CD14-positive monocyte (primary cell): ENCODE data around the gene SMNDC1. TPM values are rescaled to one million over a fixed set of nuclear protein-coding genes. Genes with fewer than 3 reads are reported as not detected.

Source experiments
- DNase-seq, 3 donors: peaks; one replicate each; pipeline ENCODE4 v3.0.0-alpha.2; 2011 to 2022
- H2AFZ ChIP-seq: 2 replicates; pipeline ENCODE4 v1.6.0; 2012; ENCODE audit warnings: mild to moderate bottlenecking, low read depth, low read length, inconsistent platforms; ENCODE audit not compliant: insufficient read depth, poor library complexity, severe bottlenecking
- H3K27ac ChIP-seq, 2 donors: 1 replicate in 1 of 2; 2 replicates in 1 of 2; pipeline ENCODE4 v1.5.1; 2012 to 2013; ENCODE audit warnings: low read length in 2 of 2, control low read depth in 1 of 2, inconsistent platforms in 1 of 2, low read depth in 1 of 2, mild to moderate bottlenecking in 1 of 2
- H3K27me3 ChIP-seq, 2 donors: one replicate each; pipeline versions ENCODE4 v1.6.0 to v1.6.1; 2011 to 2013; ENCODE audit warnings: low read length in 2 of 2; ENCODE audit not compliant: control insufficient read depth in 2 of 2, insufficient read depth in 2 of 2
- H3K36me3 ChIP-seq, 2 donors: replicated peaks in 1 of 2; 1 replicate in 1 of 2; 2 replicates in 1 of 2; pipeline versions ENCODE4 v1.5.1 to v1.6.1; 2012 to 2013; ENCODE audit warnings: low read length in 2 of 2, control low read depth in 1 of 2, inconsistent platforms in 1 of 2, mild to moderate bottlenecking in 1 of 2; ENCODE audit not compliant: insufficient read depth in 2 of 2, control insufficient read depth in 1 of 2
- H3K4me1 ChIP-seq, 2 donors: 1 replicate in 1 of 2; 2 replicates in 1 of 2; pipeline versions ENCODE4 v1.5.1 to v1.6.1; 2012 to 2013; ENCODE audit warnings: low read length in 2 of 2, control low read depth in 1 of 2, inconsistent platforms in 1 of 2, mild to moderate bottlenecking in 1 of 2, moderate library complexity in 1 of 2; ENCODE audit not compliant: insufficient read depth in 2 of 2, control insufficient read depth in 1 of 2
- H3K4me2 ChIP-seq: replicated peaks from 2 replicates; pipeline ENCODE3; 2012; ENCODE audit warnings: low read length, moderate library complexity, mild to moderate bottlenecking; ENCODE audit not compliant: poor library complexity, severe bottlenecking; ENCODE audit errors: extremely low read depth
- H3K4me3 ChIP-seq, 3 experiments: fragments of 200-600 bp in 1 of 3; sonication (generic) in 1 of 3; replicated peaks in 1 of 3; 1 replicate in 2 of 3; 2 replicates in 1 of 3; pipeline ENCODE4 v1.5.1; 2011 to 2013; ENCODE audit warnings: low read length in 3 of 3, mild to moderate bottlenecking in 3 of 3, control low read depth in 2 of 3, low read depth in 2 of 3, inconsistent platforms in 1 of 3, moderate library complexity in 1 of 3
- H3K79me2 ChIP-seq: 2 replicates; pipeline ENCODE4 v1.6.0; 2012; ENCODE audit warnings: mild to moderate bottlenecking, control low read depth, inconsistent platforms, low read length, moderate library complexity; ENCODE audit not compliant: insufficient read depth
- H3K9ac ChIP-seq: 2 replicates; pipeline ENCODE4 v1.6.0; 2017; ENCODE audit warnings: low read length, mild to moderate bottlenecking; ENCODE audit not compliant: insufficient read depth, poor library complexity, severe bottlenecking
- H3K9me3 ChIP-seq, 2 donors: replicated peaks in 1 of 2; 1 replicate in 1 of 2; 2 replicates in 1 of 2; pipeline versions ENCODE4 v1.5.1 to v1.6.1; 2012 to 2013; ENCODE audit warnings: low read length in 2 of 2, control low read depth in 1 of 2; ENCODE audit not compliant: control insufficient read depth in 1 of 2, insufficient read depth in 1 of 2
- H4K20me1 ChIP-seq: 2 replicates; pipeline ENCODE4 v1.6.0; 2012; ENCODE audit warnings: mild to moderate bottlenecking, low read length, control low read depth, moderate library complexity; ENCODE audit not compliant: insufficient read depth
- H3K27ac Mint-ChIP-seq, 7 donors: one replicate each; pipeline ENCODE4 v1.8.0; 2020; ENCODE audit warnings: mild to moderate bottlenecking in 7 of 7, mixed read lengths in 7 of 7, moderate library complexity in 6 of 7, inconsistent platforms in 2 of 7
- H3K27me3 Mint-ChIP-seq, 3 donors: one replicate each; pipeline ENCODE4 v1.8.0; 2021 to 2022; ENCODE audit warnings: low read depth in 3 of 3, mild to moderate bottlenecking in 3 of 3, mixed read lengths in 3 of 3, moderate library complexity in 3 of 3, inconsistent platforms in 1 of 3
- H3K36me3 Mint-ChIP-seq, 2 donors: one replicate each; pipeline ENCODE4 v1.8.0; 2020; ENCODE audit warnings: mixed read lengths in 2 of 2, inconsistent platforms in 1 of 2, mild to moderate bottlenecking in 1 of 2
- H3K4me1 Mint-ChIP-seq: one replicate; pipeline ENCODE4 v1.8.0; 2020; ENCODE audit warnings: mild to moderate bottlenecking, mixed read lengths
- H3K4me3 Mint-ChIP-seq, 2 donors: one replicate each; pipeline ENCODE4 v1.8.0; 2020; ENCODE audit warnings: mild to moderate bottlenecking in 2 of 2, mixed read lengths in 2 of 2, moderate library complexity in 1 of 2
- H3K9me3 Mint-ChIP-seq, 7 donors: one replicate each; pipeline ENCODE4 v1.8.0; 2020 to 2022; ENCODE audit warnings: mixed read lengths in 7 of 7, mild to moderate bottlenecking in 6 of 7, moderate library complexity in 6 of 7, inconsistent platforms in 2 of 7
- CTCF ChIP-seq: fragments of 200-600 bp; IDR thresholded peaks from one replicate; pipeline ENCODE4 v1.8.0; 2022; ENCODE audit warnings: antibody characterized with exemption, mild to moderate bottlenecking
- whole genome bisulfite sequencing: methylation state at CpG from one replicate; pipeline ENCODE4 v1.1.5; 2013; ENCODE audit warnings: missing lambda C conversion rate; ENCODE audit not compliant: insufficient coverage; 5-methylcytosine and 5-hydroxymethylcytosine counted together
- intact Hi-C, 2 donors: fragments of 100-400 bp; cut with micrococcal nuclease; formaldehyde crosslinking; loops; one replicate each; pipeline versions ENCODE4 v1.15.0 to v1.15.1; 2023
- polyA plus RNA-seq, 3 donors: library from polyadenylated mRNA; depleted of rRNA in 1 of 3; unstranded in 2 of 3; stranded (reverse) in 1 of 3; fragments of 300-500 nt in 2 of 3; fragments of >200 nt in 1 of 3; fragmentation: Illumina TruSeq in 2 of 3; gene quantifications; 1 replicate in 2 of 3; 2 replicates in 1 of 3; pipeline ENCODE4 v1.2.3, GENCODE V29; 2012 to 2021

SMNDC1 gene
- polyA plus RNA-seq, 3 donors: 15.6 to 18.2 (median 16.4) TPM

- intact Hi-C loops: no loop called here
- WGBS: no CpG with 5 or more reads among the region's 2 CpGs
- H3K27ac Mint-ChIP-seq: no peak overlapping the region
These were observed 62.9 kb downstream of the SMNDC1 start for GRCh38 chr10:110241841-110242240.

GRCh38 chr10:110241407-110241806 is 63.3 kb downstream of the SMNDC1 start:
- no peak overlapping the region for H3K27ac Mint-ChIP-seq
- no peak for DNase-seq
- no peak overlapping the region for H3K4me2 ChIP-seq

More at GRCh38 chr10:110241841-110242240, 62.9 kb downstream of the SMNDC1 start:
- H3K9me3 Mint-ChIP-seq: no peaks in the 10 kb centered on the region
- Histone ChIP-seq H4K20me1 (peaks cover 36% of the 10 kb centered on the region), H3K4me1 (peaks cover 7 to 17% of the 10 kb centered on the region in 2 donors), H3K9ac (no peak overlapping the region), H3K36me3 (peaks cover 15 to 37% of the 10 kb centered on the region in 2 donors), H3K27me3 (no peaks in the 10 kb centered on the region), H3K27ac (no peak overlapping the region), H3K79me2 (peaks cover 44% of the 10 kb centered on the region), H2AFZ (no peak overlapping the region), H3K4me2 (no peak overlapping the region), H3K4me3 (no peak overlapping the region), H3K9me3 (no peaks in the 10 kb centered on the region)
- no peak overlapping the region for H3K4me3 Mint-ChIP-seq
- peaks cover 24% of the 10 kb centered on the region for H3K4me1 Mint-ChIP-seq
- H3K27me3 Mint-ChIP-seq: no peaks in the 10 kb centered on the region
- TF ChIP-seq CTCF: no peak
- DNase-seq: no peak
- peaks cover 29 to 32% of the 10 kb centered on the region in 2 donors for H3K36me3 Mint-ChIP-seq

More at GRCh38 chr10:110241407-110241806, 63.3 kb downstream of the SMNDC1 start:
- WGBS: no CpG with 5 or more reads among the region's 3 CpGs
- Histone ChIP-seq H3K4me3 (no peak overlapping the region), H2AFZ (no peak overlapping the region), H3K9ac (no peak overlapping the region), H3K9me3 (no peaks in the 10 kb centered on the region), H3K79me2 (peaks cover 49% of the 10 kb centered on the region), H3K27ac (no peak overlapping the region), H4K20me1 (peaks cover 36% of the 10 kb centered on the region), H3K36me3 (peaks cover 14 to 33% of the 10 kb centered on the region in 2 donors), H3K4me1 (peaks cover 7 to 17% of the 10 kb centered on the region in 2 donors), H3K27me3 (no peaks in the 10 kb centered on the region)
- H3K36me3 Mint-ChIP-seq: peaks cover 24 to 31% of the 10 kb centered on the region in 2 donors
- H3K4me1 Mint-ChIP-seq: peaks cover 24% of the 10 kb centered on the region
- intact Hi-C loops: no loop called here
- no peaks in the 10 kb centered on the region for H3K9me3 Mint-ChIP-seq
- no peak overlapping the region for H3K4me3 Mint-ChIP-seq
- TF ChIP-seq CTCF: no peak
- no peaks in the 10 kb centered on the region for H3K27me3 Mint-ChIP-seq

Other genes with a start within 250 kb of the SMNDC1 start
- 10 to 100 TPM; 13.1 to 25.7 (median 21.6) TPM for gene MXI1, start 97.3 kb downstream of the SMNDC1 start, polyA plus RNA-seq
- gene DUSP5, start 193.0 kb upstream of the SMNDC1 start, polyA plus RNA-seq: 10 to 100 TPM in 1 of 3 donors, 1 to 10 TPM in 2; 2.0 to 65.3 (median 3.9) TPM